ENCODE data around the gene HSPH1.

- TF ChIP-seq CTCF (IDR thresholded peaks at IDR 0.05; ENCODE audit: low read depth, low read length) (no peak), POLR2A (IDR thresholded peaks at IDR 0.05; ENCODE audit: extremely low read depth, insufficient read length) (no peak), MYC (IDR thresholded peaks at IDR 0.05; ENCODE audit: low read depth, low read length) (no peak)
- TF ChIP-seq, protein P1, sequence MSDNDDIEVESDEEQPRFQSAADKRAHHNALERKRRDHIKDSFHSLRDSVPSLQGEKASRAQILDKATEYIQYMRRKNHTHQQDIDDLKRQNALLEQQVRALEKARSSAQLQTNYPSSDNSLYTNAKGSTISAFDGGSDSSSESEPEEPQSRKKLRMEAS (IDR thresholded peaks at IDR 0.05; ENCODE audit: low read depth, low read length) = no peak
Measured at GRCh38 chr13:31089649-31090048, 72.1 kb downstream of the HSPH1 start.
